ENCODE results near the gene ATP2C2.

The ATP2C2 gene

GRCh38 chr16:84486126-84486525 is 117.8 kb downstream of the ATP2C2 start:
- no peak overlapping the region for H3K4me2 ChIP-seq (ENCODE audit: low read depth, low read length, poor library complexity, severe bottlenecking)
- peaks cover 8% of the 10 kb centered on the region for H3K4me1 ChIP-seq (ENCODE audit: insufficient read depth, low read length, poor library complexity, severe bottlenecking)
- H3K9me3 ChIP-seq (ENCODE audit: insufficient read depth, low read depth, low read length), result no peaks in the 10 kb centered on the region
- no peaks in the 10 kb centered on the region for H3K27me3 ChIP-seq (ENCODE audit: insufficient read depth, low read length, poor library complexity, severe bottlenecking)
- H3K4me3 ChIP-seq (ENCODE audit: low read length, poor library complexity, severe bottlenecking), result no peak overlapping the region
- no peaks in the 10 kb centered on the region for H3K36me3 ChIP-seq (ENCODE audit: insufficient read depth, low read length)
- no peaks in the 10 kb centered on the region for H3F3A ChIP-seq (ENCODE audit: low read depth)
- no peaks in the 10 kb centered on the region for H3K79me2 ChIP-seq (ENCODE audit: insufficient read depth, low read length)
- no peaks in the 10 kb centered on the region for H3K9me2 ChIP-seq (replicated peaks; ENCODE audit: low read depth, low read length)
- no peak overlapping the region for H2AFZ ChIP-seq (ENCODE audit: low read length)
- no peak overlapping the region for H3K9ac ChIP-seq (ENCODE audit: low read depth, low read length, poor library complexity, severe bottlenecking)
- no peaks in the 10 kb centered on the region for H4K20me1 ChIP-seq (ENCODE audit: insufficient read depth, low read length, poor library complexity, severe bottlenecking)
- TF ChIP-seq EZH2phosphoT487 (IDR thresholded peaks at IDR 0.05; ENCODE audit: borderline replicate concordance), result no peak
- TF ChIP-seq CTCF (conservative IDR thresholded peaks at IDR 0.05; ENCODE audit: low read length), result no peak

GRCh38 chr16:84486551-84487235 is 118.4 kb downstream of the ATP2C2 start:
- no peaks in the 10 kb centered on the region for H3K36me3 ChIP-seq (ENCODE audit: insufficient read depth, low read length)

GRCh38 chr16:84487358-84487757 is 119.0 kb downstream of the ATP2C2 start:
- H3K36me3 ChIP-seq (ENCODE audit: insufficient read depth, low read length), result no peaks in the 10 kb centered on the region
- no peak overlapping the region for H3K4me2 ChIP-seq (ENCODE audit: low read depth, low read length, poor library complexity, severe bottlenecking)
- H3K27me3 ChIP-seq (ENCODE audit: insufficient read depth, low read length, poor library complexity, severe bottlenecking), result no peaks in the 10 kb centered on the region
- H3K9me3 ChIP-seq (ENCODE audit: insufficient read depth, low read depth, low read length), result no peaks in the 10 kb centered on the region
- no peak for TF ChIP-seq CTCF (conservative IDR thresholded peaks at IDR 0.05; ENCODE audit: low read length)
- TF ChIP-seq EZH2phosphoT487 (IDR thresholded peaks at IDR 0.05; ENCODE audit: borderline replicate concordance), result no peak
- H3K79me2 ChIP-seq (ENCODE audit: insufficient read depth, low read length), result no peaks in the 10 kb centered on the region
- H3K4me3 ChIP-seq (ENCODE audit: low read length, poor library complexity, severe bottlenecking), result no peak overlapping the region
- H3K9ac ChIP-seq (ENCODE audit: low read depth, low read length, poor library complexity, severe bottlenecking), result no peak overlapping the region
- no peaks in the 10 kb centered on the region for H3F3A ChIP-seq (ENCODE audit: low read depth)
- H3K4me1 ChIP-seq (ENCODE audit: insufficient read depth, low read length, poor library complexity, severe bottlenecking), result peaks cover 8% of the 10 kb centered on the region
- H2AFZ ChIP-seq (ENCODE audit: low read length), result no peak overlapping the region
- H3K9me2 ChIP-seq (replicated peaks; ENCODE audit: low read depth, low read length), result no peaks in the 10 kb centered on the region
- no peaks in the 10 kb centered on the region for H4K20me1 ChIP-seq (ENCODE audit: insufficient read depth, low read length, poor library complexity, severe bottlenecking)

More at GRCh38 chr16:84486551-84487235, 118.4 kb downstream of the ATP2C2 start:
- no peaks in the 10 kb centered on the region for H3K9me3 ChIP-seq (ENCODE audit: insufficient read depth, low read depth, low read length)
- H2AFZ ChIP-seq (ENCODE audit: low read length), result no peak overlapping the region
- H3K4me1 ChIP-seq (ENCODE audit: insufficient read depth, low read length, poor library complexity, severe bottlenecking), result peaks cover 8% of the 10 kb centered on the region
- TF ChIP-seq CTCF (conservative IDR thresholded peaks at IDR 0.05; ENCODE audit: low read length) (no peak), EZH2phosphoT487 (IDR thresholded peaks at IDR 0.05; ENCODE audit: borderline replicate concordance) (no peak)
- no peaks in the 10 kb centered on the region for H3K27me3 ChIP-seq (ENCODE audit: insufficient read depth, low read length, poor library complexity, severe bottlenecking)
- no peaks in the 10 kb centered on the region for H3F3A ChIP-seq (ENCODE audit: low read depth)
- no peak overlapping the region for H3K4me2 ChIP-seq (ENCODE audit: low read depth, low read length, poor library complexity, severe bottlenecking)
- H4K20me1 ChIP-seq (ENCODE audit: insufficient read depth, low read length, poor library complexity, severe bottlenecking), result no peaks in the 10 kb centered on the region
- no peak overlapping the region for H3K9ac ChIP-seq (ENCODE audit: low read depth, low read length, poor library complexity, severe bottlenecking)
- H3K4me3 ChIP-seq (ENCODE audit: low read length, poor library complexity, severe bottlenecking), result no peak overlapping the region
- H3K9me2 ChIP-seq (replicated peaks; ENCODE audit: low read depth, low read length), result no peaks in the 10 kb centered on the region
- no peaks in the 10 kb centered on the region for H3K79me2 ChIP-seq (ENCODE audit: insufficient read depth, low read length)

All from Loucy (cell line).